HUES48 (cell line): ENCODE data around the gene RREB1.

ENCODE experiments used
- H3K27ac ChIP-seq: one replicate; pipeline ENCODE4 v1.7.0; 2013; ENCODE audit warnings: low read depth, low read length, inconsistent platforms
- H3K27me3 ChIP-seq: 2 replicates; pipeline ENCODE4 v1.6.1; 2013; ENCODE audit warnings: mild to moderate bottlenecking, low read length; ENCODE audit not compliant: control insufficient read depth, insufficient read depth
- H3K36me3 ChIP-seq: 2 replicates; pipeline ENCODE4 v1.6.1; 2013; ENCODE audit warnings: low read length; ENCODE audit not compliant: control insufficient read depth, insufficient read depth
- H3K4me1 ChIP-seq: 2 replicates; pipeline ENCODE4 v1.6.1; 2013; ENCODE audit warnings: mild to moderate bottlenecking, low read length; ENCODE audit not compliant: control insufficient read depth, insufficient read depth
- H3K4me3 ChIP-seq: 2 replicates; pipeline ENCODE4 v1.5.1; 2013; ENCODE audit warnings: mild to moderate bottlenecking, low read depth, low read length
- H3K9ac ChIP-seq: 2 replicates; pipeline ENCODE4 v1.6.1; 2013; ENCODE audit warnings: mild to moderate bottlenecking, low read depth, low read length, moderate library complexity
- H3K9me3 ChIP-seq: 2 replicates; pipeline ENCODE4 v1.6.1; 2013; ENCODE audit warnings: low read length; ENCODE audit not compliant: control insufficient read depth, insufficient read depth

The RREB1 gene

DNA sequence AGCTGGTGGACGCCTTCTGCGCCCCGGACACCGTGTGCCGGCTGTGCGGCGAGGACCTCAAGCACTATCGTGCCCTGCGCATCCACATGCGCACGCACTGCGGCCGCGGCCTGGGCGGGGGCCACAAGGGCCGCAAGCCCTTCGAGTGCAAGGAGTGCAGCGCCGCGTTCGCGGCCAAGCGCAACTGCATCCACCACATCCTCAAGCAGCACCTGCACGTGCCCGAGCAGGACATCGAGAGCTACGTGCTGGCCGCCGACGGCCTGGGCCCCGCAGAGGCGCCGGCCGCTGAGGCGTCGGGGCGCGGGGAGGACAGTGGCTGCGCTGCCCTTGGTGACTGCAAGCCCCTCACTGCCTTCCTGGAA lies 122.5 kb downstream of the RREB1 start:
- Histone ChIP-seq H3K9ac (no peak overlapping the region), H3K4me3 (no peak overlapping the region), H3K9me3 (no peaks in the 10 kb centered on the region), H3K36me3 (peaks cover 66% of the 10 kb centered on the region), H3K27me3 (no peaks in the 10 kb centered on the region), H3K27ac (no peak overlapping the region), H3K4me1 (no peaks in the 10 kb centered on the region)

DNA sequence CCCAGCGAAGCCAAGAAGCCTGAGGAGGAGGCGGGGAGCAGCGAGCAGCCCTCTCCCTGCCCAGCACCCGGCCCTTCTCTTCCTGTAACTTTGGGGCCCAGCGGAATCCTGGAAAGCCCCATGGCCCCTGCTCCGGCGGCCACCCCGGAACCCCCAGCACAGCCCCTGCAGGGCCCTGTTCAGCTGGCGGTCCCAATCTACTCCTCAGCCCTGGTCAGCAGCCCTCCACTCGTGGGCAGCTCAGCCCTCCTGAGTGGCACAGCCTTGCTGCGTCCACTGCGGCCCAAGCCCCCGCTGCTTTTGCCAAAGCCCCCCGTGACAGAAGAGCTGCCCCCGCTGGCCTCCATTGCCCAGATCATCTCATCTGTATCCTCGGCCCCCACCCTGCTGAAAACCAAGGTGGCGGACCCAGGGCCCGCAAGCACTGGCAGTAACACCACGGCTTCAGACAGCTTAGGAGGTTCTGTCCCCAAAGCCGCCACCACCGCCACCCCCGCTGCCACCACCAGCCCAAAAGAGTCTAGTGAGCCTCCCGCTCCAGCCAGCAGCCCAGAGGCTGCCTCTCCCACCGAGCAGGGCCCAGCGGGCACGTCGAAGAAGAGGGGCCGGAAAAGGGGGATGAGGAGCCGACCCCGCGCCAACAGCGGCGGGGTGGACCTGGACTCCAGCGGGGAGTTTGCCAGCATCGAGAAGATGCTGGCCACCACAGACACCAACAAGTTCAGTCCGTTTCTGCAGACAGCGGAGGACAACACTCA lies 123.4 kb downstream of the RREB1 start:
- Histone ChIP-seq H3K9ac (no peak overlapping the region), H3K4me3 (no peak overlapping the region), H3K27ac (no peak overlapping the region), H3K36me3 (peaks cover 59% of the 10 kb centered on the region), H3K4me1 (no peaks in the 10 kb centered on the region), H3K9me3 (no peaks in the 10 kb centered on the region), H3K27me3 (no peaks in the 10 kb centered on the region)

- Histone ChIP-seq H3K9ac (no peak overlapping the region), H3K27me3 (no peaks in the 10 kb centered on the region), H3K4me1 (no peaks in the 10 kb centered on the region), H3K9me3 (no peaks in the 10 kb centered on the region), H3K36me3 (peaks cover 50% of the 10 kb centered on the region), H3K27ac (no peak overlapping the region), H3K4me3 (no peak overlapping the region)
Observed at GRCh38 chr6:7232351-7232750, 124.6 kb downstream of the RREB1 start.

- Histone ChIP-seq H3K36me3 (peaks cover 33% of the 10 kb centered on the region), H3K4me3 (no peak overlapping the region), H3K4me1 (peaks cover 2% of the 10 kb centered on the region; the same call in 1 of the 2 replicates), H3K9me3 (no peaks in the 10 kb centered on the region), H3K27me3 (no peaks in the 10 kb centered on the region), H3K27ac (no peak overlapping the region), H3K9ac (no peak overlapping the region)
Observed at GRCh38 chr6:7234547-7234946, 126.8 kb downstream of the RREB1 start.

- Histone ChIP-seq H3K9ac (no peak overlapping the region), H3K27ac (no peak overlapping the region), H3K27me3 (no peaks in the 10 kb centered on the region), H3K9me3 (no peaks in the 10 kb centered on the region), H3K4me1 (peaks cover 2% of the 10 kb centered on the region; the same call in 1 of the 2 replicates), H3K36me3 (peaks cover 26% of the 10 kb centered on the region), H3K4me3 (no peak overlapping the region)
Observed at GRCh38 chr6:7235712-7236305, 128.0 kb downstream of the RREB1 start.

- H3K4me1 ChIP-seq, result peaks cover 4% of the 10 kb centered on the region; the same call in 1 of the 2 replicates
- no peak overlapping the region for H3K9ac ChIP-seq
- no peaks in the 10 kb centered on the region for H3K27me3 ChIP-seq
- H3K9me3 ChIP-seq, result no peaks in the 10 kb centered on the region
- H3K36me3 ChIP-seq, result peaks cover 20% of the 10 kb centered on the region; the same call in 1 of the 2 replicates
- H3K27ac ChIP-seq, result no peak overlapping the region
- H3K4me3 ChIP-seq, result no peak overlapping the region
Observed at GRCh38 chr6:7236306-7237209, 128.8 kb downstream of the RREB1 start.

- H3K36me3 ChIP-seq, result peaks cover 12% of the 10 kb centered on the region; the same call in 1 of the 2 replicates
- H3K9ac ChIP-seq, result 0 out of 2 replicates have a peak overlapping the region, but pooled peaks have one; percentile 25
- H3K9me3 ChIP-seq, result no peaks in the 10 kb centered on the region
- H3K27ac ChIP-seq, result no peak overlapping the region
- H3K27me3 ChIP-seq, result no peaks in the 10 kb centered on the region
- peaks cover 16% of the 10 kb centered on the region for H3K4me1 ChIP-seq
- H3K4me3 ChIP-seq, result no peak overlapping the region
Observed at GRCh38 chr6:7237653-7238188, 130.0 kb downstream of the RREB1 start.

DNA sequence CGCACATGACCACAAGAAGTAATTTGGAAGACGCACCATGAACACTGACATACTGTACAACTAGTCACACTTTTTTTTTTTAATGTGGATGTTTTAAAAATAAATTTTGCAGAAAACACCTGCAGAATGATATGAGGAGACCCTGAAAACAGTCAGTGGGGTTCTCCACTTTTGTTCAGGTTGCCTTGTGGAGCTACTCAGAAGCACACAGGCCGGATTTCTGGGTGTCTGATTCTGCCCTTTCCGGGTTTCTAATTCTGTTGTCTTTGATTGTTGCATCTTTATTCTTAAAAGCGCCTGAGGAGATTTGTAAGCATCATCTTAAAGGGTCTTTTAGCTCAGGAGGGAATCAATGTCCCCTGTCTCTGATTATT lies 130.8 kb downstream of the RREB1 start:
- Histone ChIP-seq H3K27ac (no peak overlapping the region), H3K27me3 (no peaks in the 10 kb centered on the region), H3K4me1 (peaks cover 24% of the 10 kb centered on the region), H3K36me3 (peaks cover 12% of the 10 kb centered on the region; the same call in 1 of the 2 replicates), H3K9me3 (no peaks in the 10 kb centered on the region), H3K9ac (no peak overlapping the region), H3K4me3 (no peak overlapping the region)

DNA sequence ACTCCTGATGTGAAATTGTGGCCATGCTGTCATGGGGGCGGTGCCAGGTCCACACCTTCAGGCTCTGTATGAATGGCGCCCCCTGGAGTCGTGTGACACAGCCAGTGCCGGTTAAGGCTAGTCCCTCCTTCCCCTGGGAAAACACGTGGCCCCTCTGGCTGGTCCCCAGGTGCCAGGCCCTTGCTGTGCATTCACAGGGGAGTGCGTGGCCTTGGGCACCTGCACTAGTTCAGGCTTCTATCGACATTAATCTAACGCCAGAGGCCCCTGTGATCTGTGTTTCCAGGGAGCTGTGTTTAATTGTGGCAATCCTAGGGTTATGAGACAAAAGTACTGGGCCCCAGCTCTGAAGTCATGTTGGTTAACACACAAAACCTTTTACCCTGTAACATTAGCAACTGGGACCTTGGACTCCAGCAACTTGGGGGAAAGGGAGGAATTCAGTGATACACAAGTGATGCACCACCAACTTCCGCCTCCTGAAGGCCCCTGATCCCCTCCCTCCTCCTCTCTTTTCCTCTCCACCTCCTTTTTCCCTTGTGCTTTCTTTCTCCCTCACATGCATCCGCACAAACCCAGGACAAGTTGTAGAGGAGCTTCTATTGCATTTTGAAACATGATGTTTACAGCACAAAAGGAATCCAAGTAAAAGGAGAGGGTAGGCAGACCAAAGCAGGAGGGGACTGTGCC lies 131.3 kb downstream of the RREB1 start:
- no peak overlapping the region for H3K4me3 ChIP-seq
- no peak overlapping the region for H3K27ac ChIP-seq
- H3K9ac ChIP-seq, result no peak overlapping the region
- H3K9me3 ChIP-seq, result no peaks in the 10 kb centered on the region
- peaks cover 7% of the 10 kb centered on the region; the same call in 1 of the 2 replicates for H3K36me3 ChIP-seq
- H3K4me1 ChIP-seq, result peaks cover 24% of the 10 kb centered on the region
- no peaks in the 10 kb centered on the region for H3K27me3 ChIP-seq

DNA sequence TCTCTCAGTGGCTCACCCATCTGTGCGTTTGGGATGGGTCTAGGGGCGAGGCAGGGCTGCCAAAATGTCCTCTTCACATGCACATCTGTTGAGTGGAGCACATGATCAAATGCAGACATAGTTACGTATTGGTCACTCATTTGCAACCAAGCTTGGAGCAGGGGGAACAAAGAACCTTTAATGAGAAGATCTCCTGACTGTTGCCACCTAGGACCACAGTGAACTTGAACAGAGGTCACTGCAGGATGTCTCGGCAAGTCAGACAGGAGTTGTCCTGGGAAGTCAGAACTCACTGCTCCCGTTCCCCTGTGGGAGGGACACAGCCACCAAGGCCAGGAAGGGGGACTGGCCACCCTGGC lies 131.8 kb downstream of the RREB1 start:
- no peak overlapping the region for H3K27ac ChIP-seq
- H3K4me3 ChIP-seq, result no peak overlapping the region
- peaks cover 7% of the 10 kb centered on the region; the same call in 1 of the 2 replicates for H3K36me3 ChIP-seq
- no peaks in the 10 kb centered on the region for H3K9me3 ChIP-seq
- no peaks in the 10 kb centered on the region for H3K27me3 ChIP-seq
- no peak overlapping the region for H3K9ac ChIP-seq
- H3K4me1 ChIP-seq, result peaks cover 24% of the 10 kb centered on the region
